Dendritic cell treated with granulocyte-macrophage colony-stimulating factor and Interleukin-4, amounts not matched to agents 40 ng/mL and 50 ng/mL, for 4 days (primary cell): ENCODE data around the gene NFIB.

Source experiments
- H3K27ac Mint-ChIP-seq: one replicate; pipeline ENCODE4 v1.8.0; 2022; ENCODE audit warnings: mild to moderate bottlenecking, mixed read lengths
- H3K27me3 Mint-ChIP-seq: one replicate; pipeline ENCODE4 v1.8.0; 2022; ENCODE audit warnings: mild to moderate bottlenecking, mixed read lengths
- H3K36me3 Mint-ChIP-seq: one replicate; pipeline ENCODE4 v1.8.0; 2022; ENCODE audit warnings: low read depth, mixed read lengths
- H3K4me1 Mint-ChIP-seq: one replicate; pipeline ENCODE4 v1.8.0; 2022; ENCODE audit warnings: low read depth, mixed read lengths
- H3K4me3 Mint-ChIP-seq: one replicate; pipeline ENCODE4 v1.8.0; 2022; ENCODE audit warnings: mild to moderate bottlenecking, moderate library complexity, mixed read lengths
- H3K9me3 Mint-ChIP-seq: one replicate; pipeline ENCODE4 v1.8.0; 2022; ENCODE audit warnings: mixed read lengths
- intact Hi-C: fragments of 100-400 bp; cut with micrococcal nuclease; formaldehyde crosslinking; loops from one replicate; pipeline ENCODE4 v1.15.0; 2022

The NFIB gene

GRCh38 chr9:14156046-14156445 lies 157.9 kb downstream of the NFIB start:
- H3K36me3 Mint-ChIP-seq: no peaks in the 10 kb centered on the region
- H3K4me1 Mint-ChIP-seq: no peaks in the 10 kb centered on the region
- intact Hi-C loops: no loop called here
- no peak overlapping the region for H3K4me3 Mint-ChIP-seq
- H3K9me3 Mint-ChIP-seq: no peaks in the 10 kb centered on the region
- no peak overlapping the region for H3K27ac Mint-ChIP-seq
- H3K27me3 Mint-ChIP-seq: no peaks in the 10 kb centered on the region

- no peak overlapping the region for H3K4me3 Mint-ChIP-seq
- H3K36me3 Mint-ChIP-seq: no peaks in the 10 kb centered on the region
- intact Hi-C loops: no loop called here
- no peaks in the 10 kb centered on the region for H3K27me3 Mint-ChIP-seq
- H3K27ac Mint-ChIP-seq: no peak overlapping the region
- no peaks in the 10 kb centered on the region for H3K4me1 Mint-ChIP-seq
- H3K9me3 Mint-ChIP-seq: no peaks in the 10 kb centered on the region
These were observed 158.7 kb downstream of the NFIB start for GRCh38 chr9:14155237-14155636.

GRCh38 chr9:14153310-14153720 lies 160.6 kb downstream of the NFIB start:
- no peak overlapping the region for H3K4me3 Mint-ChIP-seq
- no peak overlapping the region for H3K27ac Mint-ChIP-seq
- H3K36me3 Mint-ChIP-seq: no peaks in the 10 kb centered on the region
- intact Hi-C loops: no loop called here
- H3K27me3 Mint-ChIP-seq: no peaks in the 10 kb centered on the region
- no peaks in the 10 kb centered on the region for H3K4me1 Mint-ChIP-seq
- no peaks in the 10 kb centered on the region for H3K9me3 Mint-ChIP-seq

GRCh38 chr9:14151451-14151850 lies 162.5 kb downstream of the NFIB start:
- Mint-ChIP-seq H3K27ac (no peak overlapping the region), H3K4me1 (no peaks in the 10 kb centered on the region), H3K4me3 (no peak overlapping the region), H3K9me3 (no peaks in the 10 kb centered on the region), H3K36me3 (no peaks in the 10 kb centered on the region), H3K27me3 (no peaks in the 10 kb centered on the region)
- intact Hi-C loops: no loop called here

- Mint-ChIP-seq H3K9me3 (no peaks in the 10 kb centered on the region), H3K27ac (no peak overlapping the region), H3K4me1 (no peaks in the 10 kb centered on the region), H3K27me3 (no peaks in the 10 kb centered on the region), H3K4me3 (no peak overlapping the region), H3K36me3 (no peaks in the 10 kb centered on the region)
- intact Hi-C loops: no loop called here
These were observed 165.3 kb downstream of the NFIB start for GRCh38 chr9:14148501-14149103.

- Mint-ChIP-seq H3K36me3 (no peaks in the 10 kb centered on the region), H3K27ac (no peak overlapping the region), H3K4me3 (no peak overlapping the region), H3K4me1 (no peaks in the 10 kb centered on the region), H3K27me3 (no peaks in the 10 kb centered on the region), H3K9me3 (no peaks in the 10 kb centered on the region)
- intact Hi-C loops: no loop called here
These were observed 166.2 kb downstream of the NFIB start for GRCh38 chr9:14147738-14148137.

- no peaks in the 10 kb centered on the region for H3K9me3 Mint-ChIP-seq
- H3K4me1 Mint-ChIP-seq: no peaks in the 10 kb centered on the region
- intact Hi-C loops: no loop called here
These were observed 167.6 kb downstream of the NFIB start for GRCh38 chr9:14146201-14146874.

GRCh38 chr9:14144215-14144614 lies 169.7 kb downstream of the NFIB start:
- H3K4me1 Mint-ChIP-seq: no peaks in the 10 kb centered on the region
- intact Hi-C loops: no loop called here
- H3K27ac Mint-ChIP-seq: no peak overlapping the region
- no peak overlapping the region for H3K4me3 Mint-ChIP-seq
- H3K36me3 Mint-ChIP-seq: no peaks in the 10 kb centered on the region
- no peaks in the 10 kb centered on the region for H3K9me3 Mint-ChIP-seq
- no peaks in the 10 kb centered on the region for H3K27me3 Mint-ChIP-seq

More at GRCh38 chr9:14146201-14146874, 167.6 kb downstream of the NFIB start:
- H3K36me3 Mint-ChIP-seq: no peaks in the 10 kb centered on the region
- H3K27ac Mint-ChIP-seq: no peak overlapping the region
- H3K4me3 Mint-ChIP-seq: no peak overlapping the region
- H3K27me3 Mint-ChIP-seq: no peaks in the 10 kb centered on the region

- no peak overlapping the region for H3K4me3 Mint-ChIP-seq
- H3K4me1 Mint-ChIP-seq: no peaks in the 10 kb centered on the region
- no peaks in the 10 kb centered on the region for H3K27me3 Mint-ChIP-seq
- no peak overlapping the region for H3K27ac Mint-ChIP-seq
- H3K36me3 Mint-ChIP-seq: no peaks in the 10 kb centered on the region
- no peaks in the 10 kb centered on the region for H3K9me3 Mint-ChIP-seq
- intact Hi-C loops: no loop called here
These were observed 172.2 kb downstream of the NFIB start for GRCh38 chr9:14141699-14142098.

- intact Hi-C loops: no loop called here
- Mint-ChIP-seq H3K36me3 (no peaks in the 10 kb centered on the region), H3K27ac (no peak overlapping the region), H3K4me3 (no peak overlapping the region), H3K27me3 (no peaks in the 10 kb centered on the region), H3K4me1 (no peaks in the 10 kb centered on the region), H3K9me3 (no peaks in the 10 kb centered on the region)
These were observed 173.7 kb downstream of the NFIB start for GRCh38 chr9:14140096-14140697.

- no peak overlapping the region for H3K27ac Mint-ChIP-seq
- H3K36me3 Mint-ChIP-seq: no peaks in the 10 kb centered on the region
- H3K4me3 Mint-ChIP-seq: no peak overlapping the region
- intact Hi-C loops: no loop called here
- H3K4me1 Mint-ChIP-seq: no peaks in the 10 kb centered on the region
- H3K27me3 Mint-ChIP-seq: no peaks in the 10 kb centered on the region
- H3K9me3 Mint-ChIP-seq: no peaks in the 10 kb centered on the region
These were observed 174.7 kb downstream of the NFIB start for GRCh38 chr9:14139287-14139686.

GRCh38 chr9:14136646-14137370 lies 177.1 kb downstream of the NFIB start:
- Mint-ChIP-seq H3K9me3 (no peaks in the 10 kb centered on the region), H3K4me3 (no peak overlapping the region), H3K4me1 (no peaks in the 10 kb centered on the region), H3K36me3 (no peaks in the 10 kb centered on the region), H3K27ac (no peak overlapping the region), H3K27me3 (no peaks in the 10 kb centered on the region)
- intact Hi-C loops: no loop called here

- no peaks in the 10 kb centered on the region for H3K27me3 Mint-ChIP-seq
- no peaks in the 10 kb centered on the region for H3K9me3 Mint-ChIP-seq
- H3K27ac Mint-ChIP-seq: no peak overlapping the region
- no peaks in the 10 kb centered on the region for H3K4me1 Mint-ChIP-seq
- intact Hi-C loops: no loop called here
- no peak overlapping the region for H3K4me3 Mint-ChIP-seq
- no peaks in the 10 kb centered on the region for H3K36me3 Mint-ChIP-seq
These were observed 177.8 kb downstream of the NFIB start for GRCh38 chr9:14136047-14136635.

GRCh38 chr9:14135421-14135820 lies 178.5 kb downstream of the NFIB start:
- H3K9me3 Mint-ChIP-seq: no peaks in the 10 kb centered on the region

More at GRCh38 chr9:14135421-14135820, 178.5 kb downstream of the NFIB start:
- Mint-ChIP-seq H3K4me1 (no peaks in the 10 kb centered on the region), H3K4me3 (no peak overlapping the region), H3K36me3 (no peaks in the 10 kb centered on the region), H3K27me3 (no peaks in the 10 kb centered on the region), H3K27ac (no peak overlapping the region)
- intact Hi-C loops: no loop called here
